Left ventricle myocardium inferior (tissue), 1 donor: ENCODE measurements around the gene PAGE2B. TPM values are rescaled to one million over a fixed set of nuclear protein-coding genes. Genes with fewer than 3 reads are reported as not detected.

ENCODE experiments used
- DNase-seq: peaks from one replicate; pipeline ENCODE4 v3.0.0-alpha.2; 2020
- H3K27ac ChIP-seq: fragments of 200-600 bp; replicated peaks from 2 replicates; pipeline ENCODE4 v1.8.0; 2021
- H3K27me3 ChIP-seq: fragments of 200-600 bp; 2 replicates; pipeline ENCODE4 v1.8.0; 2021; ENCODE audit warnings: low read depth
- H3K36me3 ChIP-seq: fragments of 200-600 bp; 2 replicates; pipeline ENCODE4 v1.8.0; 2021
- H3K4me1 ChIP-seq: fragments of 200-600 bp; 2 replicates; pipeline ENCODE4 v1.8.0; 2021
- H3K4me3 ChIP-seq: fragments of 200-600 bp; 2 replicates; pipeline ENCODE4 v1.8.0; 2021; ENCODE audit warnings: mild to moderate bottlenecking, moderate library complexity
- H3K9me3 ChIP-seq: fragments of 200-600 bp; replicated peaks from 2 replicates; pipeline ENCODE4 v1.8.0; 2021
- CTCF ChIP-seq: fragments of 200-600 bp; IDR thresholded peaks from 2 replicates; pipeline ENCODE4 v1.8.0; 2021; ENCODE audit warnings: antibody characterized with exemption, mild to moderate bottlenecking, borderline replicate concordance
- intact Hi-C: fragments of 100-400 bp; cut with micrococcal nuclease; formaldehyde crosslinking; loops from one replicate; pipeline ENCODE4 v1.11.0; 2022
- total RNA-seq: library from RNA; stranded (reverse); fragmentation: NEBNext Ultra II Directional; extraction: Animal tissue kit (Norgen Biotek cat#: 25700); gene quantifications from one replicate; pipeline ENCODE4 v1.2.1, GENCODE V29; 2021
- donor health status: DM: no; HTN: yes; CAD: no; lungs with severe emphysema.

PAGE2B gene
- total RNA-seq, 1 donor from 2014 or later, result not detected

DNA sequence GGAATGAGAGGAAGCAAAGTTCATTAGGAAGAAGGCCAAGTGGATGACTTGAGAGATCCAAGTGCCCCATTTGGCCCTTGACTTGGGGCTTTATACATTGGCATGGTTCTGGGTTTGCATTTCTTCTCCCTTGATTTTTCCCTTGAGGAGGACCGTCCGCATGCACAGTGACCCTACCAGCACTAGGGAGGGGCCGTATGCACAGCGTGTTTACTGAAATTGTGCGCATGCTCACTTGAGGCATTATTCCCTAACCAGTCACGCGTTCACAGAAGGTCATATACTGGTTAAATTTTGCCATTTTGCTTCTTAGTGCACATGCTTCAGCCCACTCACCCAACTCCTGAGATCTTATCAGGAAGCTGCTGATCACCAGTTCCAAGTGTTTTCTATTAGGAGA, 49.1 kb downstream of the PAGE2B start:
- H3K27me3 ChIP-seq, result no peaks in the 10 kb centered on the region
- DNase-seq, result no peak
- intact Hi-C loops, result no loop called here
- H3K36me3 ChIP-seq, result no peaks in the 10 kb centered on the region
- no peak for TF ChIP-seq CTCF
- no peak overlapping the region for H3K4me3 ChIP-seq
- no peaks in the 10 kb centered on the region for H3K9me3 ChIP-seq
- no peaks in the 10 kb centered on the region for H3K4me1 ChIP-seq
- no peak overlapping the region for H3K27ac ChIP-seq

DNA sequence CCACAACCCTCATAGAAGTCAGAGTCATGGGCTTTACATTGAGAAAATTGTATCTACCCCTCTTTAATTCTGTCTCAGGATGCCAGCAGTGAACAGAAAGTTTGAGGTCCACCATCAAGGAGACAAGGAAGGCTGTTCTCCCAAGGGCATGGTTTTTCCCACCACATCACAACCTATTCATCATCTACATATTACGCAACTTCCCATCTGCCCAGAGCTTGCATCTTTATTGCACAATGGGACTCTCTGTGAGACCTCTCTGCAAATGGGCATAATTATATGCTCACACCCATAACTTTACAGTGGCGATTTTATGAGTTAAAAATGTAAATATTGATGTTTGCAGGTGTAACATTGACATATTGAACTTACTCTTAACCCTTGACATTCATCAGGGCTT, 52.9 kb downstream of the PAGE2B start:
- DNase-seq, result no peak
- H3K4me3 ChIP-seq, result no peak overlapping the region
- no peaks in the 10 kb centered on the region for H3K9me3 ChIP-seq
- intact Hi-C loops, result no loop called here
- no peaks in the 10 kb centered on the region for H3K4me1 ChIP-seq
- TF ChIP-seq CTCF, result no peak
- H3K27me3 ChIP-seq, result no peaks in the 10 kb centered on the region
- no peak overlapping the region for H3K27ac ChIP-seq
- no peaks in the 10 kb centered on the region for H3K36me3 ChIP-seq

Other genes with a start within 250 kb of the PAGE2B start
- 1.9 TPM for gene TRO, start 154.2 kb upstream of the PAGE2B start, total RNA-seq
- gene PFKFB1, start 80.8 kb upstream of the PAGE2B start, total RNA-seq, result 0.19 TPM
- 8.4 TPM for gene APEX2, start 74.7 kb upstream of the PAGE2B start, total RNA-seq
- 0.38 TPM for gene ALAS2, start 44.1 kb upstream of the PAGE2B start, total RNA-seq
- gene PAGE2, start 14.0 kb downstream of the PAGE2B start, total RNA-seq, result not detected
- gene PAGE5, start 145.3 kb downstream of the PAGE2B start, total RNA-seq, result not detected
- not detected for gene PAGE3, start 189.9 kb downstream of the PAGE2B start, total RNA-seq